HG02588 (cell line): ENCODE data around the gene NADK.
A peak's percentile ranks its signal among the peaks of the same experiment; 100 is the strongest.

ENCODE experiments used
- ATAC-seq: cut with Tn5 transposase; IDR thresholded peaks from one replicate; pipeline ENCODE4 v1.9.1; 2021; ENCODE audit warnings: mild to moderate bottlenecking, moderate library complexity; ENCODE audit not compliant: unreplicated experiment

NADK gene

GRCh38 chr1:1777950-1778662 is at the start of gene NADK:
NADK (minus strand) TSS chr1:1778470; CDS start chr1:1765406, 13,064 bp downstream.
- peak; percentile 45 for ATAC-seq

- no peak for ATAC-seq
These were observed 49.0 kb upstream of the NADK start for GRCh38 chr1:1827089-1827848.

GRCh38 chr1:1826356-1827088 is 48.3 kb upstream of the NADK start:
- ATAC-seq: no peak

- ATAC-seq: no peak
These were observed 46.9 kb upstream of the NADK start for GRCh38 chr1:1825217-1825616.

- no peak for ATAC-seq
These were observed 41.5 kb upstream of the NADK start for GRCh38 chr1:1819762-1820161.

- ATAC-seq: no peak
These were observed 39.0 kb upstream of the NADK start for GRCh38 chr1:1817221-1817620.

- no peak for ATAC-seq
These were observed 37.5 kb upstream of the NADK start for GRCh38 chr1:1815606-1816281.

GRCh38 chr1:1809489-1809888 is 31.2 kb upstream of the NADK start:
- ATAC-seq: no peak

- ATAC-seq: no peak
These were observed 29.9 kb upstream of the NADK start for GRCh38 chr1:1808206-1808605.

GRCh38 chr1:1806890-1807289 is 28.6 kb upstream of the NADK start:
- ATAC-seq: no peak

GRCh38 chr1:1804301-1804700 is 26.0 kb upstream of the NADK start:
- ATAC-seq: no peak

- no peak for ATAC-seq
These were observed 24.6 kb upstream of the NADK start for GRCh38 chr1:1802871-1803270.

GRCh38 chr1:1799716-1800115 is 21.4 kb upstream of the NADK start:
- ATAC-seq: peak; percentile 50

GRCh38 chr1:1797731-1798341 is 19.6 kb upstream of the NADK start:
- no peak for ATAC-seq

GRCh38 chr1:1796466-1796865 is 18.2 kb upstream of the NADK start:
- ATAC-seq: no peak

GRCh38 chr1:1794999-1795398 is 16.7 kb upstream of the NADK start:
- no peak for ATAC-seq

- no peak for ATAC-seq
These were observed 15.4 kb upstream of the NADK start for GRCh38 chr1:1793481-1794244.

GRCh38 chr1:1788646-1789431 is 10.6 kb upstream of the NADK start:
- no peak for ATAC-seq

GRCh38 chr1:1788136-1788535 is 9.9 kb upstream of the NADK start:
- no peak for ATAC-seq
